GM19025 (cell line): ENCODE measurements around the gene CDYL2.
"Not testable (repeated sequence)": the region's sequence is repeated elsewhere in the genome, so short reads cannot be mapped to it uniquely, and the experiment has no call there.

Source experiments
- ATAC-seq: cut with Tn5 transposase; IDR thresholded peaks from one replicate; pipeline ENCODE4 v1.9.1; 2021; ENCODE audit warnings: mild to moderate bottlenecking, low read depth, moderate library complexity; ENCODE audit not compliant: unreplicated experiment

CDYL2 gene

DNA sequence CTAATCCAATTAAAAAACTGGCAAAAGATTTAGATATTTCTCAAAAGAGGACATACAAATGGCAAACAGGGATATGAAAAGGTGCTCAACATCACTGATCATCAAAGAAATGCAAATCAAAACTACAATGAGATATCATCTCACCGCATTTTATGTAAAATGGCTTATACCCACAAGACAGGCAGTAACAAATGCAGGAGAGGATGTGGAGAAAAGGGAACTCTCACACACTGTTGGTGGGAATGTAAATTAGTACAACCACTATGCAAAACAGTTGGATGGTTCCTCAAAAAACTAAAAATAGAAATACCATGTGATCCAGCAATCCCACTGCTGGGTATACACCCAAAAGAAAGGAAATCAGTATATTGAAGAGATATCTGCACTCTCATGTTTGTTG lies 154.1 kb downstream of the CDYL2 start:
- ATAC-seq, result not testable (repeated sequence)

DNA sequence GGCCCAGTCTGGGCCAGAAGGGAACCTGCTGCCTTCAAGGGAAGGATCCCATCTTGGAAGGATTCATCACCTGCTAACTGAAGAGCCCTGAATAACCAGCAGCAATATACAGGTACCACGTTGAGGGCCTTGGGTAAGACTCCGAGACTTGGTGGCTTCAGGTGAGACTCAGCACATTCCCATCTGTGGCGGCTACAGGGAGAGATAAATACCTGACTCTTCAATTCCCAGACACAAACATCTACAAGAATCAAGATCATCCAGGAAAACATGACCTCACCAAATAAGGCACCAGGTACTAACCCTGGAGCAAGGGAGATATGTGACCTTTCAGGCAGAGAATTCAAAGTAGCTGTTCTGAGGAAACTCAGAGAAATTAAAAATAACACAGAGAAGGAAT lies 164.1 kb downstream of the CDYL2 start:
- no peak for ATAC-seq

DNA sequence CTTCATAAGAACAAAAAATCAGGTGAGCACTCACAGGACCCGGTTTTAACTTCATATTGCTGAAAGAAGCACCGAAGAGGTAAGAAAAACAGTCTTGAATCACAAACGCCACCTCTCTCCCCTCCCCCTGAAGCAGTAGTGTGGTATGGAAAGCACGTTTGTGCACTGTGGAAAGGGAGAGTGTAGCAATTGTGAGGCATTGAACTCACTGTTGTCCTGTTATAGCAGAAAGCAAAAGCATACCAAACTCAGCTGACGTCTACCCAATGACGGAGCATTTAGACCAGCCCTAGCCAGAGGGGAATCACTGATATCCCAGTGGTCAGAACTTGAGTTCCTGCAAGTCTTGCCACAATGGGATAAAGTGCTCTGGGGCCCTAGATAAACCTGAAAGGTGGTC lies 164.8 kb downstream of the CDYL2 start:
- no peak for ATAC-seq

- ATAC-seq, result no peak
Observed at GRCh38 chr16:80637621-80638020, 166.8 kb downstream of the CDYL2 start.

GRCh38 chr16:80631581-80631980 lies 172.8 kb downstream of the CDYL2 start:
- ATAC-seq, result no peak

GRCh38 chr16:80628254-80628653 lies 176.1 kb downstream of the CDYL2 start:
- ATAC-seq, result no peak

- no peak for ATAC-seq
Observed at GRCh38 chr16:80627108-80627507, 177.3 kb downstream of the CDYL2 start.

- ATAC-seq, result no peak
Observed at GRCh38 chr16:80623376-80623775, 181.0 kb downstream of the CDYL2 start.

GRCh38 chr16:80622007-80622406 lies 182.4 kb downstream of the CDYL2 start:
- ATAC-seq, result no peak

DNA sequence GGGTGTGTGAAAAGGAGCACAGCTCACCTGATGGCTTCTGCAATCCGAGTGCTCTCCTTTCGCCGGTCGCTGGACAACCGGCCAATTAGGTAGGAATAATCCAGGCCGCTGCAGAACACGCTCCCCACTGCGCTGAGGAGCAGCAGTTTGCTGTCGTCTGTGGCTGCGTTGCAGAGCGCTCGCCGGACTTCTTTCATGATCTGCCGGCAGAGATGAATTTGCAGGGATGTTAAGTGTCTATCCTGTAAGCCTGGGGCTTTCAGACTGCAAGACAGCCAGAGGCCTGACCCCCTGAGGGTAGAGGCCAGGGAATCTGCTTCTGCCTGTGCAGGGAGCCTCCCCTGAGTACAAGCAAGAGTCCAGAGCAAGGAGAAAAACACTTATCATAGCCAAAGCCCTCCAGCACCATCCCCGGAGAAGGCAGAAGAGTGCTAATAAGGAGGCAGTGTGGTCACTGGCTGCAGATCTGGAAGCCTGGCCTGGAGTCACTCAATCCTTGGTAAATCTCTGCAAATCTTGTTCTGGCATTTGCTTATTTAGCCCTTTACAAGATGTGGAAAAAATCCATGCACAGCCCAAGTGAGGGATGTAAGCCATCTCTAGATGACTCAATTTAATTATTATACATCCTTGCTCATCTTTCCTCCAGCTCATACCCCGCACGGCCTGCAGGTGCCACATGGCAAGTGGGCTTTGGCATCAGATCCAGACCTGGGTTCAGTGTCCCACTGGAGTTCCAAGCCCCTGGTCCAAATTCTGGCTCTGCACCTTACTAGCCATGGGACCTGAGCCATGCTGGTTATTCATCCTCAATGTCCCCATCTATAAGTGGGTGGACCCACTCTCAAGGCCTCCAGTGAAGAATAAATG lies 183.4 kb downstream of the CDYL2 start:
- ATAC-seq, result no peak

DNA sequence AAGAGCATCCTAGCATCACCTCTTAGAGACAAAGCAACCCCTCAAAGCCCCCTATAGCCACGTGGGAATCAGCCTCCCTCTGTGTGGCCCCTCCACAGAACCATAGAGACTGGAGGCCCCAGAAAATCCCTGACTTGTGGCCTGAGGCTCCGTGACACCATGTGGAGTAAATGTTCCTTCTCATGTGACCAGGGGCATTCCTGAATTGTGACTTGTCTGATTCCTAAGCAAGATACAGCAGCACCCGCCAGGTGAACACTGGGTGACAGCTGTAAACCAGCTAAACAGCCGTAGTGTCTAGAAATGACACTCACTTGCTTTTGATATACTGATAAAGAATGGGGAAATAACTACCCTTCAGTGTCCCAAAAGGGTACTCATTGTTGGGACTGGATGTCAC lies 184.6 kb downstream of the CDYL2 start:
- no peak for ATAC-seq

DNA sequence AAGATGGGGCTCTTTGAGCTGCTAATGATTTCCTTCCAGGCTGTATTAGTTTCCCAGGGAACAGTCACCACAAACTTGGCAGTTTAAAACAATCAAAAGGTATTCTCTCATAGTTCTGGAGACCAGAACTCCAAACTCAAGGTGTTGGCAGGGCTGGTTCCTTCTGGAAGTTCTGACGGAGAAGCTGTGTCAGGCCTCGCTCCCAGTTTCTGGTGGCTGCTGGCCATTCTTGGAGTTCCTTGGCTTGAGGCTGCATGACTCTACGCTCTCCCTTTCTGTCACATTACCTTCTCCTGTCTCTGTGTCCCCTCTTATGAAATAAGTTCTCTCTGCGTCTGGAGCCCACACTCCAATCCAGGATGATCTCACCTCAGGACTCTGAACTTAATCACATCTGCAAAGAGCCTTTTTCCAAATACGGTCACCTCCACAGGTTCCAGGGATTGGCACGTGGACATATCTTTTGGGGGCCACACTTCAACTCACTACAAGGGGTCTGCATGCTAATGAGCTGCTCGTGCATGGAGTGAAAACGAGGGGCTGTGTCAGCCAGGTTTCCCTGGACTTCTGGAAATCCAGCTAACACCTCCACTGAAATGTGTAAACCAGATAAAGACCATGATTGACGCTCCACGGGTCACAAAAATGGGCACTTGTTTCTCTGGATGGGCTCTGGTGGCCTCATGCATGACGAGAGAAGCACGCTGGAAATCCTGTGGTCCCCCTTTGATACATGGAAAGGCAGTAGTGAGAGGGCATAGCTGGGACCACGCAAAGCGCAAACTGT lies 185.3 kb downstream of the CDYL2 start:
- ATAC-seq, result no peak

GRCh38 chr16:80616362-80616761 lies 188.0 kb downstream of the CDYL2 start:
- no peak for ATAC-seq

GRCh38 chr16:80615735-80616134 lies 188.7 kb downstream of the CDYL2 start:
- no peak for ATAC-seq

GRCh38 chr16:80614908-80615671 lies 189.3 kb downstream of the CDYL2 start:
- no peak for ATAC-seq

DNA sequence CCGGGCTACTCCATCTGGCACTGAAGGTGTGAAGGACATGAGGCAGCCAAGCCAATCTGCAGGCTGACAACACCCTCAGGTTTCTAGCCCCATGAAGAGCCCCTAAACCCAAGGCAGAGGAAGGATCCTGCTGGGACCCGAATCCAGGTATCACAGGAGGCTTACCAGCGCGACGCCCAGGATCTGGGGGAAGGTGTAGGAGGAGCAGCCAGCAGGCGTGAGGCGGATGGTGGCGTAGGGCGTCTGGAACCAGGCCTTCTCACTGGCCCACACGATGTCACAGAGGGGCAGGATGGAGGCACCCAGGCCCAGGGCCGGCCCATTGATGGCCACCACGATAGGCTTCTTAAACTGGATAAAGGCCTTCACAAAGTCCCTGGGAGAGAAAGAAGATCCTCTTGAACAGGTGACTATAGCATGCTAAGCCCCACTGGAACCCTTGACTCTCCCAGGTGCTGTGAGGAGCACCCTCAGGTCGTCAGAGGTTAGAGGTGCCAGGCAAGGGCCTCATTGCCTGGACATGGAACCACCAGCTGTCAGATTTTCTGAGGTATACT lies 191.9 kb downstream of the CDYL2 start:
- ATAC-seq, result no peak

- no peak for ATAC-seq
Observed at GRCh38 chr16:80611930-80612327, 192.5 kb downstream of the CDYL2 start.

- ATAC-seq, result no peak
Observed at GRCh38 chr16:80611171-80611929, 193.0 kb downstream of the CDYL2 start.

DNA sequence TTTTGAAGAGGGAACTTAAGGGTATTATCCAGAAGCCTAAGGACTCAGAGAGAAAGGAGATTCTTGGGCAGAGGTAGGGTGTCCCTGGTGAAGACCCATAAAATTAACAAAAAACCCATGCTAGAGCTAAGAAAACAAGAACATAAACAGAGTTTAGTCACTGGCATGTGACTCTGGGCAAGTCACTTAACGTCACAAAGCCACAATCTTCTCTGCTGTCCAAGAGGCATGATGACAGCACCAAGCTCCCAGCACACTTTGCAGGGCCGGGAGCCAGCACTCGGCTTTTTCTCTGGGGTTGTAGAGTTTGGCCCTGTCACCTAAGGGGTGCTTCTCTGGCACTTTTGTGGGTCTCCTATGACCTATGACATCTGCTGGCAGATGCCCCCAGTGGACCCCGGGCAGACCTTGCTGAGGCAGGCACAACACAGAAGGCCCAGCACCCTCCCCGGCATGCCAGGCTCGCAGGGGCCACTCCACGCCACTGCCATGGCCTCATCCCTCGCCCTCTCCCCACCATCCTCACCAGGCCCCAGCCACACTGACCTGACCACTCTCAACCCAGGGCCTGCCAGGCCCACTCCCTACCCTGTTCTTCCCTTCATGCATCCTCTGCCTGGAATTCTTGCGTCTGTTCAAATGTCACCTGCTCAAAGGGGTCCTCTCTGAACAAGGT lies 193.8 kb downstream of the CDYL2 start:
- ATAC-seq, result no peak
